ENCODE measurements around the gene VPS35. TPM values are rescaled to one million over a fixed set of nuclear protein-coding genes. Genes with fewer than 3 reads are reported as not detected.
A peak's percentile ranks its signal among the peaks of the same experiment; 100 is the strongest.

VPS35 gene
- polyA plus RNA-seq, 2 of the 4 experiments (the other 2 are of a cell fraction) = 82.3 to 85.5 TPM

DNA sequence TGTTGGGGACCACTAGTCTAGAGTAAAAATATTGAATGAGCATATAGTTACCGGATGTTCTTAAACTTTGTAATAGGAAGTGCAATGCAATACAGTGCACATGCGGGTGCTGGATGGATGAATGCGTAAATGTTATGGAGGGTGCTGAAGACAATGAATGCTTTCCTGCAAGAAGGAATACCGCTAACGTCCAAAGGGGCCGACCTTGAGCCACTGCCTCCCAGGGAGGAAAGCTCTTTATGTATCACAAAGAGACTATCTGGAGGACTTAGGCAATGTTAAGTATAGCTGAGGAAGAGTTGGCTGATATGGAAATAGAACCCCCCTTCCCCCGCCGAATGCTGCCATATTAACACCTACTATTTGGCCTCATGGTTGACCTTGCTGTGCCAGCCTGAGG is 40.3 kb downstream of the VPS35 start:
- H3K9me3 ChIP-seq = no peaks in the 10 kb centered on the region
- ChIA-PET POLR2A (no interaction called here), CTCF (interaction anchor here (0.6 kb wide), 1 partner anchor 97 kb away, joined by 3 read pairs; no protein-coding TSS in a partner anchor)
- no peak overlapping the region for H3K4me3 ChIP-seq
- peak; percentile 73 to 74; a peak in 5 of 6 replicates for ATAC-seq
- FAIRE-seq = no peak
- peak in 1 of 2 experiments; percentile 12 for DNase-seq (ENCODE audit: low read depth in 1 of 2, low spot score in 1 of 2)
- TF ChIP-seq HOXB13 (CRISPR knock-in tag; IDR thresholded peaks at IDR 0.05; ENCODE audit: low read depth) (no peak), CBX2 (IDR thresholded peaks at IDR 0.05; ENCODE audit: borderline replicate concordance, low read depth) (no peak), FOXS1 (CRISPR knock-in tag; IDR thresholded peaks at IDR 0.05) (no peak), TFCP2L1 (CRISPR knock-in tag; IDR thresholded peaks at IDR 0.05) (no peak)
- H3K27ac ChIP-seq = no peak overlapping the region
- H3K4me1 ChIP-seq = no peaks in the 10 kb centered on the region
- WGBS (ENCODE audit: missing lambda C conversion rate) = 74% methylated on average over 8 of the region's 8 CpGs
- H3K4me2 ChIP-seq = no peak overlapping the region

DNA sequence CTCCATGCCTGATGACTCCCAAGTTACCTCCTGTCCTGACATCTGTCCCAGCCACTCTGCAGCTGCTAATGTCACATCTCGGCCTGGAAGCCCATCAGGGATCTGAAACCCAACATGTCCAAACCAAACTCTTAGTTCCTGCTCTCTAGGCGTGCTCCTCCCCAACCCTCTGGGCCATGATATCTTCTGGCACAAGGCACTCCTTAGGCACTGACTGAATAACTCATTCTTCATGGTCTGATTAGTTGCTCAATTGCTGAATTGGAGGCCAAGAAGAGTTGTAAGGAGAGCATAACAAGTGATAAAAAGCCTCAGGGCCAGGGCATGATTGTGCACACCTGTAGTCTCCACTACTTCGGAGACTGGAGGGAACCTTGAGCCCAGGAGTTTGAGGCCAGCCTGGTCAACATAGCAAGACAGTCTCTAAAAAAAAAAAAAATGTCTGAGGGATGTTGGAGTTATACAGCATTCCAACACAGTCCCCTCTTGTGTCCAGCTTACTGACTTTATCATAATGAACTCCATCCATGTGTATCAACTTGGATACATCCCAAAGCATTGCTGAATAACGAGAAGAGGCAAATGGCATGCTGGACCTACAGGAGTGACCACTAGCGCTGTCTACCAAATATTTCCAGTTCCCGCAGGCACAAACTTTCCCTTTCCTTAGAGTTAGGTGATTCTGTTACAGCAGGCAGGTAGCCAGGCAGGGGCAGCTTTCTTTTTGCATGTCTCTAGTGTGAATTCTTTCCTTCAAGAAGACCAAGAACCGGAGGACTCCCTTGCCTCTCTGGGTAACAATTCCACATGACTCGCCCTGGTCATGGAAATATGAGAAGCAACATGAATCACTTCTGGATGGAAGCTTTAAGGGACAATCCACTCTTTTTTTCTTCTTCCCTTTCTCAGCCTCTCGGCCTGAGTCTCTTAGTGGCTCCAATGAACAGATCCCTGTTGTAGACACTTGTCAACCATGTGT is 49.7 kb downstream of the VPS35 start:
- WGBS (ENCODE audit: missing lambda C conversion rate) = 39% methylated on average over 9 of the region's 9 CpGs
- DNase-seq (ENCODE audit: low read depth in 1 of 2, low spot score in 1 of 2) (no peak), FAIRE-seq (no peak), ATAC-seq (no peak)
- H3K9me3 ChIP-seq = no peaks in the 10 kb centered on the region
- no peak overlapping the region for H3K4me2 ChIP-seq
- TF ChIP-seq ATOH8 (CRISPR knock-in tag; IDR thresholded peaks at IDR 0.05; ENCODE audit: low read depth) = no peak
- no peak for TF ChIP-seq PBX3 (IDR thresholded peaks at IDR 0.05)
- TF ChIP-seq RARB (CRISPR knock-in tag; IDR thresholded peaks at IDR 0.05) = no peak
- TF ChIP-seq MAFK (IDR thresholded peaks at IDR 0.05; ENCODE audit: partially characterized antibody) = no peak
- no peak for TF ChIP-seq HMGXB4 (CRISPR knock-in tag; IDR thresholded peaks at IDR 0.05; ENCODE audit: borderline replicate concordance)
- TF ChIP-seq RCOR1 (IDR thresholded peaks at IDR 0.05; ENCODE audit: low read depth, low read length) = no peak
- TF ChIP-seq TFCP2L1 (CRISPR knock-in tag; IDR thresholded peaks at IDR 0.05) = no peak
- TF ChIP-seq, protein P1, sequence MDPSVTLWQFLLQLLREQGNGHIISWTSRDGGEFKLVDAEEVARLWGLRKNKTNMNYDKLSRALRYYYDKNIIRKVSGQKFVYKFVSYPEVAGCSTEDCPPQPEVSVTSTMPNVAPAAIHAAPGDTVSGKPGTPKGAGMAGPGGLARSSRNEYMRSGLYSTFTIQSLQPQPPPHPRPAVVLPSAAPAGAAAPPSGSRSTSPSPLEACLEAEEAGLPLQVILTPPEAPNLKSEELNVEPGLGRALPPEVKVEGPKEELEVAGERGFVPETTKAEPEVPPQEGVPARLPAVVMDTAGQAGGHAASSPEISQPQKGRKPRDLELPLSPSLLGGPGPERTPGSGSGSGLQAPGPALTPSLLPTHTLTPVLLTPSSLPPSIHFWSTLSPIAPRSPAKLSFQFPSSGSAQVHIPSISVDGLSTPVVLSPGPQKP (IDR thresholded peaks at IDR 0.05; ENCODE audit: low read depth, low read length) = no peak
- TF ChIP-seq BCL3 (IDR thresholded peaks at IDR 0.05) = no peak
- TF ChIP-seq HOXB5 (CRISPR knock-in tag; IDR thresholded peaks at IDR 0.05) = no peak
- TF ChIP-seq E2F6 (IDR thresholded peaks at IDR 0.05; ENCODE audit: borderline replicate concordance, low read depth) = no peak
- no peak for TF ChIP-seq KDM1A (IDR thresholded peaks at IDR 0.05; ENCODE audit: low read depth)
- TF ChIP-seq FOSB (CRISPR knock-in tag; IDR thresholded peaks at IDR 0.05) = no peak
- no peak for TF ChIP-seq CHD4 (IDR thresholded peaks at IDR 0.05; ENCODE audit: borderline replicate concordance)
- TF ChIP-seq, protein P2, sequence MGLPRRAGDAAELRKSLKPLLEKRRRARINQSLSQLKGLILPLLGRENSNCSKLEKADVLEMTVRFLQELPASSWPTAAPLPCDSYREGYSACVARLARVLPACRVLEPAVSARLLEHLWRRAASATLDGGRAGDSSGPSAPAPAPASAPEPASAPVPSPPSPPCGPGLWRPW (IDR thresholded peaks at IDR 0.05) = no peak
- TF ChIP-seq JUN (IDR thresholded peaks at IDR 0.05) = no peak
- no peak for TF ChIP-seq EHF (CRISPR knock-in tag; IDR thresholded peaks at IDR 0.05)
- TF ChIP-seq USF2 (IDR thresholded peaks at IDR 0.05) = no peak
- POLR2A ChIA-PET = no interaction called here
- no peak overlapping the region for H3K27ac ChIP-seq
- H3K4me3 ChIP-seq = no peak overlapping the region
- H3K4me1 ChIP-seq = no peaks in the 10 kb centered on the region
- CTCF ChIA-PET = interaction anchor here (2.8 to 3.4 kb wide), 2 partner anchors 10 to 35 kb away, joined by 8 to 16 read pairs; no protein-coding TSS in a partner anchor

Measured in A549 (cell line).